Omental fat pad (tissue), 4 donors: Measurements from ENCODE around the gene TNRC18. TPM values are rescaled to one million over a fixed set of nuclear protein-coding genes. Genes with fewer than 3 reads are reported as not detected.

Experiments
- ATAC-seq: fragments of 150-250 bp; one replicate; pipeline ENCODE4 v1.9.1; 2016; ENCODE audit warnings: mild to moderate bottlenecking, moderate library complexity; ENCODE audit not compliant: low FRiP score
- DNase-seq: peaks from one replicate; pipeline ENCODE4 v3.0.0-alpha.2; 2019; ENCODE audit warnings: low spot score
- CTCF ChIP-seq, 3 donors: fragments of 450-650 bp; IDR thresholded peaks; one replicate each; pipeline ENCODE4 v1.5.1; 2016 to 2017; ENCODE audit warnings: antibody characterized with exemption in 3 of 3, mild to moderate bottlenecking in 3 of 3, moderate library complexity in 2 of 3
- total RNA-seq, 4 donors: library from RNA; depleted of rRNA; stranded (reverse); fragments of >200 nt; gene quantifications; one replicate each; pipeline ENCODE4 v1.1.0, GENCODE V29; 2016

Gene TNRC18
- total RNA-seq, 4 donors from 2014 or later = 26.0 to 62.4 (median 29.4) TPM

- ATAC-seq (no peak), DNase-seq (no peak)
- no peak for TF ChIP-seq CTCF (IDR thresholded peaks at IDR 0.05)
Measured at GRCh38 chr7:5429253-5429856, 5.7 kb upstream of the TNRC18 start.

DNA sequence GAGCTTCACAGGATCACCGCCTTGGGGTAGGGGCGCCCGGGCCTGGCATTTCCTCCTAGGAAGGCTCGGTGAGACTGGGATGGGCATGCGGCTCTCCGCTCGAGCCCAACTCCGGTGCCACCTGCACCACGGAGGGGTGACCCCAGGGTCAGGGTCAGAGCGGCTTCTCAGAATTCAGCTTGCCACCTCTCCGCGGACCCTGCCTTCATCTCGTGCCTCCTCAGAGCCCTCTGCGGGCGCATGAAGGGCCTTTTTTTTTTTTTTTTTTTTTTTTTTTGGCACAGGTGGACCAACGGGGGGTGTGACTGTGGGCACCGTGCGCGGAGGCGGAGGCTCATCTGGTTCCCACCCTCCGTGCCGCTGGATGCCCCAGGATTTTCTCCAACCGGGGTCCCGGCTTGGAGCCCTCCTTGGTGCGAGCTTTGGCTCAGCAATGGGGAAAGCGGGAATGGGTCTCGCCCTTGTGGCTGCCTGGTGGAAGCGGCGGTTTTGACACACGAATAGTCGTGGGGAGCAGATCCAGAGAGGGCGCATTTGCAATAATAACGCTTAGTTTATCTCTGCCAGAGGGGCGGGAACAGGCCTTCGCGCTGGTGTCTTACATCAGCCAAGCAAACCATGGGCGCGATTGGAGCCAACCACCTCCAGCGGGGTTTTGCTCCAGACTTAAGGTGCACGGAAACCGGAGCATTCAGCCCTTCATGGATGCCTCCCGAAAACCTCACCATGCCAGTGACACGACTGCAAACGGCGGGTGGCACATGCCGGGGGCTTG is 5.0 kb upstream of the TNRC18 start:
- ATAC-seq (peak; percentile 21), DNase-seq (no peak)

DNA sequence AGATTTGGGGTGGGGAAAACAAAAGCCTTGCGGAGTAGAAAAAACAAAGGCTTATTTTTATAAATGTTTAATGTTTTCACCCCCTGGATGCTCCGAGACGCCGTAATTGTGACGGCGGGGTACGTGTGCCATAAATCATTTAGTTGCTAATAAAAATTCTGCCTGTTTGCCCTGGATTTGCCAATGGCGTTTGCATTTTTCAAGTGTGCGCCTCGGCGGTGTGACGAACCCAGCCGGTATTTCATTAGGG is 2.5 kb upstream of the TNRC18 start:
- TF ChIP-seq CTCF (IDR thresholded peaks at IDR 0.05) = no peak
- no peak for DNase-seq
- ATAC-seq = no peak

More for the DNA sequence above, 5.0 kb upstream of the TNRC18 start:
- no peak for TF ChIP-seq CTCF (IDR thresholded peaks at IDR 0.05)

GRCh38 chr7:5425507-5426225 is 2.0 kb upstream of the TNRC18 start:
- no peak for TF ChIP-seq CTCF (IDR thresholded peaks at IDR 0.05)
- ATAC-seq (no peak), DNase-seq (no peak)

DNA sequence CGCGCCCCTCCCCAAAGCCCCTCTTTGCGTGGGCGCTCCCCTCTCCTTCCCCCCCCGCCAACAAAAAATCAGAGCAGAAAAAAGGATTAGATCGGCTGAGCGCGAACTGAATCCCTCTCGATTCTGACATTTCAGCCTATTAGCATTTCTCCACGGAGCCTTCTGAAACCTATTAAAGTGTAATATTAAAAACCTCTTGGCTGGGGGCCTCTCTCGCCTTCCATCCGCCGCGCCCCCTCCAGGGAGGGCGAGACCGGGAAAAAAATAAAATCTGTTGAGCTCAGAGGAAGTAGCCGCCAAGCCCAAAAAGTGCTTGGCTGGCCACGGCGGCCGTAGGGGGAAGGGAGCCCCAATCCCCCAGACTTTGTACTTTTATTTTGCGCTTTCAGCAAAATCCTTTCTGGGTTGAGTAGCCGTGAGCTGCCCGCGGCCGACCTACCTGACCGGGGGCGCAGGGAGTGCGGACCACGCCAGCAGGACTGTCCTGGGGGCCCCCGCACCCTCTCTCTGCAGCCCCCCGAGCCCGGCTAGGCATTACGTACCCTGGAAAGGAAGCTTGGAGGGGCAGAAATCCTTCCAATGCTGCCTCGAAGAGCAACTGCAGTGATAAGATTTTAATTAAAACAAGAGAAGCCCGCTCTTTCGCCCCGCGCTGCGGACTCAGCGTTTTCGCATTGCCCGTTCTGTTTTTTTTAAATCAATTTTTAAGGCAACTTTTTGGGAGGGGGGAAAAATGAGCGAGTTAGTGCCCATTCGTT is 1.3 kb upstream of the TNRC18 start:
- no peak for TF ChIP-seq CTCF (IDR thresholded peaks at IDR 0.05)
- DNase-seq = no peak
- ATAC-seq = no peak

GRCh38 chr7:5423976-5424748 is 528 bp upstream of the TNRC18 start:
- TF ChIP-seq CTCF (IDR thresholded peaks at IDR 0.05) = no peak
- ATAC-seq (peak; percentile 38), DNase-seq (peak; percentile 78)
